Kidney epithelial cell (primary cell): ENCODE results near the gene ZDHHC14. TPM values are rescaled to one million over a fixed set of nuclear protein-coding genes. Genes with fewer than 3 reads are reported as not detected.
"Not testable (repeated sequence)": the region's sequence is repeated elsewhere in the genome, so short reads cannot be mapped to it uniquely, and the experiment has no call there.

ENCODE experiments used
- DNase-seq: peaks from one replicate; pipeline ENCODE4 v3.0.0-alpha.2; 2010; ENCODE audit warnings: low read depth
- H3K27me3 ChIP-seq: 2 replicates; pipeline ENCODE4 v1.6.0; 2011; ENCODE audit warnings: low read length; ENCODE audit not compliant: control insufficient read depth, insufficient read depth
- H3K36me3 ChIP-seq: 2 replicates; pipeline ENCODE4 v1.5.1; 2011; ENCODE audit warnings: low read length; ENCODE audit not compliant: control insufficient read depth, insufficient read depth
- H3K4me3 ChIP-seq: 2 replicates; pipeline ENCODE4 v1.5.1; 2011; ENCODE audit warnings: low read depth, mild to moderate bottlenecking, control low read depth, low read length
- CTCF ChIP-seq: IDR thresholded peaks from 2 replicates; pipeline ENCODE4 v1.5.1; 2011; ENCODE audit warnings: mild to moderate bottlenecking, moderate library complexity, low read length, control low read depth, inconsistent platforms; ENCODE audit not compliant: insufficient read depth, poor library complexity, severe bottlenecking
- total RNA-seq: library from RNA; depleted of rRNA; stranded (reverse); fragments of >200 nt; gene quantifications from 2 replicates; pipeline ENCODE4 v1.2.3, GENCODE V29; 2015

The ZDHHC14 gene
- total RNA-seq, 1 donor from 2014 or later = 9.7 TPM

GRCh38 chr6:157690441-157691210 lies 309.6 kb downstream of the ZDHHC14 start:
- Histone ChIP-seq H3K27me3 (peaks cover 14% of the 10 kb centered on the region), H3K4me3 (no peak overlapping the region), H3K36me3 (no peaks in the 10 kb centered on the region)
- no peak for DNase-seq
- TF ChIP-seq CTCF = no peak

GRCh38 chr6:157691621-157692020 lies 310.6 kb downstream of the ZDHHC14 start:
- peaks cover 14% of the 10 kb centered on the region for H3K27me3 ChIP-seq
- H3K36me3 ChIP-seq, DNase-seq, H3K4me3 ChIP-seq: not testable (repeated sequence)

GRCh38 chr6:157693867-157694266 lies 312.9 kb downstream of the ZDHHC14 start:
- Histone ChIP-seq H3K4me3 (no peak overlapping the region), H3K36me3 (no peaks in the 10 kb centered on the region), H3K27me3 (peaks cover 14% of the 10 kb centered on the region)
- TF ChIP-seq CTCF = no peak
- no peak for DNase-seq

GRCh38 chr6:157695301-157696040 lies 314.5 kb downstream of the ZDHHC14 start:
- Histone ChIP-seq H3K27me3 (peaks cover 10% of the 10 kb centered on the region), H3K4me3 (no peak overlapping the region)
- DNase-seq = no peak

GRCh38 chr6:157699777-157700636 lies 319.0 kb downstream of the ZDHHC14 start:
- no peak for TF ChIP-seq CTCF
- Histone ChIP-seq H3K36me3 (no peaks in the 10 kb centered on the region), H3K27me3 (peaks cover 6% of the 10 kb centered on the region), H3K4me3 (no peak overlapping the region)
- DNase-seq = no peak

More at GRCh38 chr6:157695301-157696040, 314.5 kb downstream of the ZDHHC14 start:
- no peaks in the 10 kb centered on the region for H3K36me3 ChIP-seq
- TF ChIP-seq CTCF = no peak

GRCh38 chr6:157706351-157706750 lies 325.4 kb downstream of the ZDHHC14 start:
- H3K36me3 ChIP-seq, DNase-seq, H3K27me3 ChIP-seq, H3K4me3 ChIP-seq: not testable (repeated sequence)
